ENCODE results near the gene UBE2F.

UBE2F gene

DNA sequence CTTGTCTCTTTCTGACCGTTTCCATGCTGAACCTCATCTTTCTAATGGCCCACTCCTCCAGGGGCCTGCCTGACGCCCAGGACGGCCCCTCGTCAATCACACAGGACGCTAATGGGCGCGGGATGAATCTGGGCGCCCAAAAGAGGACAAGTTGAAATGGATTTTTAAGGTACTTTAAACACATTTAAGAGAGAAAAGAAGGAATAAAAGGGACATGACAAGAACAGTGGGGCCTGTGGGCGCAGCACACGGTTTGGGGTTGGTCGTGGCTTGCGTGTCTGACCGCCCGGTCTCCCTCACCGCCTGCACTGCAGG, 607 bp upstream of the UBE2F start:
- Histone ChIP-seq H3K27me3 (ENCODE audit: insufficient read depth, poor library complexity, severe bottlenecking) (no peaks in the 10 kb centered on the region), H3K9me3 (ENCODE audit: severe bottlenecking) (peaks cover 14% of the 10 kb centered on the region), H3K4me3 (ENCODE audit: severe bottlenecking) (peak overlapping the region; percentile 81), H3K27ac (ENCODE audit: poor library complexity, severe bottlenecking) (no peak overlapping the region), H3K36me3 (ENCODE audit: low read depth) (peaks cover 7% of the 10 kb centered on the region; the same call in 1 of the 2 replicates), H3K4me1 (ENCODE audit: insufficient read depth, poor library complexity, severe bottlenecking) (no peaks in the 10 kb centered on the region)
- TF ChIP-seq, protein P1, sequence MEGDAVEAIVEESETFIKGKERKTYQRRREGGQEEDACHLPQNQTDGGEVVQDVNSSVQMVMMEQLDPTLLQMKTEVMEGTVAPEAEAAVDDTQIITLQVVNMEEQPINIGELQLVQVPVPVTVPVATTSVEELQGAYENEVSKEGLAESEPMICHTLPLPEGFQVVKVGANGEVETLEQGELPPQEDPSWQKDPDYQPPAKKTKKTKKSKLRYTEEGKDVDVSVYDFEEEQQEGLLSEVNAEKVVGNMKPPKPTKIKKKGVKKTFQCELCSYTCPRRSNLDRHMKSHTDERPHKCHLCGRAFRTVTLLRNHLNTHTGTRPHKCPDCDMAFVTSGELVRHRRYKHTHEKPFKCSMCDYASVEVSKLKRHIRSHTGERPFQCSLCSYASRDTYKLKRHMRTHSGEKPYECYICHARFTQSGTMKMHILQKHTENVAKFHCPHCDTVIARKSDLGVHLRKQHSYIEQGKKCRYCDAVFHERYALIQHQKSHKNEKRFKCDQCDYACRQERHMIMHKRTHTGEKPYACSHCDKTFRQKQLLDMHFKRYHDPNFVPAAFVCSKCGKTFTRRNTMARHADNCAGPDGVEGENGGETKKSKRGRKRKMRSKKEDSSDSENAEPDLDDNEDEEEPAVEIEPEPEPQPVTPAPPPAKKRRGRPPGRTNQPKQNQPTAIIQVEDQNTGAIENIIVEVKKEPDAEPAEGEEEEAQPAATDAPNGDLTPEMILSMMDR (IDR thresholded peaks at IDR 0.05; ENCODE audit: poor library complexity, severe bottlenecking), result no peak
- DNase-seq (ENCODE audit: low spot score), result no peak
- ATAC-seq (ENCODE audit: low read depth), result no peak

DNA sequence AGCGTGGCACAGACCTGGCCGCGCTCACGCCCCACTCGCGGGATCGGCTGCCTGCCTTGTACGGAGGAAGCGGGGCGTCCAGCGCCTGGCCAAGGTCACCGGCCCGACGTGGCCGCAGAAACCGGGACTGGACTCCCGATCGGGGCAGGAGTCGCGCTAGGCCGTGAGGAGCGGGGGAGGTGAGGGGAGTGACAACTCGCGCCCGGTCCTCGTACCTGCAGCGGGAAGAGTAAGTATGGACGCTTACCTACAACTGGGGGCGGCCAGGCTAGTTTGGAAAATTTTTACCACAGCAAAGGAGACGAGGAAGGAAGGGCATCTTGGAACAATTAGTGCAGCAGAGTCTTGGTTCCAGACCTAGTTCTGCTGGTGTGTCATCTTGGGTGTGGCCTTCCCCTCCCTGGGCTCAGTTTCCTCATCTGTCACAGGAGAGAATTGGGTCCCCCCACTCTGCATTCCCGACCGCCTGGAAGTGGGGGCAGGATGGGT, 693 bp downstream of the UBE2F start:
- DNase-seq (ENCODE audit: low spot score) (peak; percentile 47), ATAC-seq (ENCODE audit: low read depth) (peak; percentile 9; the same call in 2 of the 3 replicates)
- peaks cover 6% of the 10 kb centered on the region for H3K9me3 ChIP-seq (ENCODE audit: severe bottlenecking)
- no peaks in the 10 kb centered on the region for H3K4me1 ChIP-seq (ENCODE audit: insufficient read depth, poor library complexity, severe bottlenecking)
- H3K36me3 ChIP-seq (ENCODE audit: low read depth), result peaks cover 7% of the 10 kb centered on the region; the same call in 1 of the 2 replicates
- H3K27ac ChIP-seq (ENCODE audit: poor library complexity, severe bottlenecking), result peak overlapping the region; percentile 53
- H3K27me3 ChIP-seq (ENCODE audit: insufficient read depth, poor library complexity, severe bottlenecking), result no peaks in the 10 kb centered on the region
- peak overlapping the region; percentile 81 for H3K4me3 ChIP-seq (ENCODE audit: severe bottlenecking)
- TF ChIP-seq, protein P1 (IDR thresholded peaks at IDR 0.05; ENCODE audit: poor library complexity, severe bottlenecking), result no peak

DNA sequence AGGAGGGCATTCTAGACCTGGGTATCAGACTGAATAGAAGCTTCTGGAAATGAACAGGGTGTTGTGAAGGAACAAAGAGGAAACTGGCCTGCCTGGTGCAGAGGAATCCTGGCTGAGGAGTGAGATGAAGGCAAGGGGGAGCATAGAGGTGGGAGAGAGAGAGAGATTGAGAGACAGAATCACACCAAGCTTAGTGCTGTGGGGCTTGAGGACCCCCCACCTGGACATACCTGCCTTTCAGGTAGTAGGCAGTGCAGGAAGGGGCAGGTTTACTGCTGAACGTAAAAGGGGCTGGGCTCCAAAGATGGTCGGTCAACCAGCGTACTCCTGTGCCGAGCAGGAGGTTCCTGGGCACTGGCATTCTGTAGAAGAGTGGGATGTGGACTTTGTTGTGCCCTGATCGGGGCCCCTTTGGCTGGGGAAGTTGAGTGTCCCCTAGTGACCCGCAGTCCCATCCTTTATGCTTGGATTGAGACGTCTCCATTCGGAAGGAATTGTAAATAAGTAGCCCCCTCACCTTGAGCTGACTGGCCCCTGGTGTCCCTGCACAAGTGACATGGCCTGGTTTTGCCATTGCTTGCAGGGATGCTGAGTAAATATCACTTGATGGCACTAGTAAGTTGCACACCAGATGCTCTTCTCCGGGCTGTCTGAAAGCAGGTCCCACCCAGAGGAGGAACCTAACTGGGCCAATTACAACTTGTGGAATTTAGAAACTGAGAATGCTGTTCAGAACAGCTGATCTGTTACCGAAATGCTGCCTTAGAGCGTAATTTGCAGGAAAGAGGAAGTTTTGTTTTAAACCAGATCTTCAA, 1.4 kb downstream of the UBE2F start:
- Histone ChIP-seq H3K36me3 (ENCODE audit: low read depth) (peaks cover 7% of the 10 kb centered on the region), H3K27me3 (ENCODE audit: insufficient read depth, poor library complexity, severe bottlenecking) (no peaks in the 10 kb centered on the region), H3K4me1 (ENCODE audit: insufficient read depth, poor library complexity, severe bottlenecking) (no peaks in the 10 kb centered on the region), H3K9me3 (ENCODE audit: severe bottlenecking) (no peaks in the 10 kb centered on the region), H3K27ac (ENCODE audit: poor library complexity, severe bottlenecking) (peak overlapping the region; percentile 53), H3K4me3 (ENCODE audit: severe bottlenecking) (peak overlapping the region; percentile 81)
- TF ChIP-seq, protein P1 (IDR thresholded peaks at IDR 0.05; ENCODE audit: poor library complexity, severe bottlenecking), result no peak
- peak; percentile 22 for DNase-seq (ENCODE audit: low spot score)
- ATAC-seq (ENCODE audit: low read depth), result 0 out of 3 replicates have a peak, but pooled peaks have one; percentile 11

DNA sequence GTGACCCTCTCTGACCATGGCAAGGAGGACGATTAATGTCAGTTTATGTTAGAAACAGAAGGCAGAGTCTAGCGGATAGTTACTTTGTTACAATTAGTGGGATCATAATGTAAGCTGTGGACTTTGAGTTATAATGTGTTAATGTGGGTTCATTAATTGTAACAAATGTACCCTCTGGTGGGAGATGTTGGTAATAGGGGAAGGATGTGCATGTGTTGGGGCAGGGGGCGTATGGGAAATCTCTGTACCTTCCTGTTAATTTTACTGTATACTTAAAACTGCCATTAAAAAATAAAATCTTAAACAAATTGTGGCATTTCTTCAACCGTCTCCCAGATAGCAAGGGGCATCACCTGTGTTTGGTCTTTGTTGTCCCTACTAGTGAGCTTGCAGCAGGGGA, 4.8 kb downstream of the UBE2F start:
- DNase-seq (ENCODE audit: low spot score), result peak; percentile 3
- Histone ChIP-seq H3K9me3 (ENCODE audit: severe bottlenecking) (no peaks in the 10 kb centered on the region), H3K4me1 (ENCODE audit: insufficient read depth, poor library complexity, severe bottlenecking) (no peaks in the 10 kb centered on the region), H3K36me3 (ENCODE audit: low read depth) (peaks cover 30% of the 10 kb centered on the region), H3K27ac (ENCODE audit: poor library complexity, severe bottlenecking) (no peak overlapping the region), H3K27me3 (ENCODE audit: insufficient read depth, poor library complexity, severe bottlenecking) (no peaks in the 10 kb centered on the region), H3K4me3 (ENCODE audit: severe bottlenecking) (no peak overlapping the region)
- ATAC-seq (ENCODE audit: low read depth), result no peak
- TF ChIP-seq, protein P1 (IDR thresholded peaks at IDR 0.05; ENCODE audit: poor library complexity, severe bottlenecking), result no peak

DNA sequence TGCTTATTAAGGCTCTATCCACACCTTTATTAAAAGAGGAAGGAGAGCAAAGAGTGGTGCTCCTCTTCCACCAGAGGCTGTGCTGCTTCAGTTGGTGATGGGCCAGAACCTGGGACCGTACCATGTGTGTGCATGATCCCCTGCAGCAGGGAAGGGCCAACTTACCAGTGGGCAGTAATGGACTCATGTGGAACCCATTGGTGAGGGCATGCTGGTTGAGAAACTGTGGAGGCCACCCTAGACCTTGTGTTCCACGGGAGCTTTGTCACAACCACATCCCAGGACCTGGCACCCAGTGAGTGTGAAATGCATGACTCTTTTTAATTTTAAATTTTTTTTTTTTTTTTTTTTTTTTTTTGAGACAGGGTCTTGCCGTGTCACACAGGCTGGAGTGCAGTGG, 5.4 kb downstream of the UBE2F start:
- H3K27me3 ChIP-seq (ENCODE audit: insufficient read depth, poor library complexity, severe bottlenecking), result no peaks in the 10 kb centered on the region
- no peaks in the 10 kb centered on the region for H3K4me1 ChIP-seq (ENCODE audit: insufficient read depth, poor library complexity, severe bottlenecking)
- peaks cover 30% of the 10 kb centered on the region for H3K36me3 ChIP-seq (ENCODE audit: low read depth)
- no peaks in the 10 kb centered on the region for H3K9me3 ChIP-seq (ENCODE audit: severe bottlenecking)
- H3K4me3 ChIP-seq (ENCODE audit: severe bottlenecking), result no peak overlapping the region
- no peak overlapping the region for H3K27ac ChIP-seq (ENCODE audit: poor library complexity, severe bottlenecking)
- DNase-seq (ENCODE audit: low spot score) (peak; percentile 17), ATAC-seq (ENCODE audit: low read depth) (no peak)
- TF ChIP-seq, protein P1 (IDR thresholded peaks at IDR 0.05; ENCODE audit: poor library complexity, severe bottlenecking), result no peak

All from RWPE2 (cell line).